HepG2 (cell line): Measurements from ENCODE around the gene RELL1. TPM values are rescaled to one million over a fixed set of nuclear protein-coding genes. Genes with fewer than 3 reads are reported as not detected.

Experiments used
- ATAC-seq: fragments of 200-7000 bp; cut with Tn5 transposase; 3 replicates; pipeline ENCODE4 v1.9.1; 2020; ENCODE audit warnings: mild to moderate bottlenecking, moderate library complexity
- BruUV-seq: library from RNA; stranded (reverse); fragments of 400-500 nt; replicated peaks from 2 replicates; lab custom pipeline; 2021; lab: Mats Ljungman, UMichigan
- CTCF ChIA-PET: fragments of 300-600 bp; formaldehyde crosslinking; extraction: SDS; loops from one replicate; lab custom pipeline; 2021; ENCODE audit warnings: low total read pairs, inconsistent platforms, low intra/inter-chr PET ratio; lab: Yijun Ruan, JAX
- POLR2A ChIA-PET: fragments of 350-600 bp; sonication (Branson Sonifier 250); formaldehyde crosslinking; loops from one replicate; lab custom pipeline; 2020; ENCODE audit warnings: antibody characterized with exemption, inconsistent platforms; lab: Yijun Ruan, JAX
- DNase-seq: peaks from one replicate; pipeline ENCODE4 v3.0.0-alpha.2; 2015; ENCODE audit warnings: low spot score
- FAIRE-seq: peaks from 3 replicates; lab custom pipeline; 2011; peaks lifted over from hg19 to GRCh38; lab: Jason Lieb, UNC
- H2AFZ ChIP-seq: one replicate; pipeline ENCODE4 v1.6.1; 2011; ENCODE audit warnings: low read length, inconsistent platforms
- H3K27ac ChIP-seq: fragments of 300-600 bp; 3 replicates; pipeline ENCODE4 v1.8.0; 2011; ENCODE audit warnings: mixed run types, mild to moderate bottlenecking, mixed read lengths, low read length, inconsistent platforms; ENCODE audit not compliant: insufficient read depth; ENCODE audit errors: extremely low read length
- H3K27me3 ChIP-seq, 2 experiments: fragments of 200-600 bp in 1 of 2; 2 replicates in 1 of 2; 3 replicates in 1 of 2; pipeline versions ENCODE4 v1.6.0 to v1.8.0; 2011; ENCODE audit warnings: low read length in 2 of 2, mild to moderate bottlenecking in 2 of 2, moderate library complexity in 2 of 2, inconsistent platforms in 1 of 2; ENCODE audit not compliant: insufficient read depth in 2 of 2, control insufficient read depth in 1 of 2
- H3K36me3 ChIP-seq, 2 experiments: fragments of 200-600 bp in 1 of 2; replicated peaks in 1 of 2; 2 replicates in 1 of 2; 3 replicates in 1 of 2; pipeline versions ENCODE4 v1.5.1 to v1.8.0; 2011; ENCODE audit warnings: low read length in 2 of 2, inconsistent platforms in 1 of 2; ENCODE audit not compliant: insufficient read depth in 2 of 2, control insufficient read depth in 1 of 2
- H3K4me1 ChIP-seq: 2 replicates; pipeline ENCODE4 v1.5.1; 2012; ENCODE audit warnings: low read length, inconsistent platforms; ENCODE audit not compliant: insufficient read depth
- H3K4me2 ChIP-seq: 2 replicates; pipeline ENCODE4 v1.6.0; 2011; ENCODE audit warnings: low read depth, low read length, inconsistent platforms
- H3K4me3 ChIP-seq, 3 experiments: fragments of 200-600 bp in 1 of 3; sonication (generic), shearing (Covaris generic) in 1 of 3; replicated peaks in 1 of 3; 2 replicates each; pipeline ENCODE4 v1.5.1; 2011 to 2016; ENCODE audit warnings: low read length in 3 of 3, inconsistent platforms in 2 of 3, low read depth in 2 of 3, mild to moderate bottlenecking in 2 of 3, control low read depth in 1 of 3, mixed read lengths in 1 of 3; ENCODE audit not compliant: insufficient read depth in 1 of 3
- H3K79me2 ChIP-seq: one replicate; pipeline ENCODE4 v1.6.1; 2011; ENCODE audit warnings: low read length, inconsistent platforms; ENCODE audit not compliant: insufficient read depth
- H3K9ac ChIP-seq: 2 replicates; pipeline ENCODE4 v1.6.0; 2011; ENCODE audit warnings: mild to moderate bottlenecking, low read depth, low read length, inconsistent platforms; ENCODE audit not compliant: insufficient read depth
- H3K9me3 ChIP-seq: 2 replicates; pipeline ENCODE4 v1.5.1; 2012; ENCODE audit warnings: mild to moderate bottlenecking, low read length
- H4K20me1 ChIP-seq: 2 replicates; pipeline ENCODE4 v1.6.0; 2011; ENCODE audit warnings: inconsistent platforms, mild to moderate bottlenecking, low read length, moderate library complexity; ENCODE audit not compliant: insufficient read depth
- GATAD2A ChIP-seq: IDR thresholded peaks from 2 replicates; pipeline ENCODE4 v1.6.1; 2016
- RBM39 ChIP-seq: fragments of 200-400 bp; formaldehyde crosslinking; IDR thresholded peaks from one replicate; pipeline ENCODE4 v1.6.1; 2018; ENCODE audit warnings: antibody characterized with exemption, mild to moderate bottlenecking, low read depth, low read length; ENCODE audit not compliant: poor library complexity, severe bottlenecking
- TARDBP ChIP-seq: sonication (generic); formaldehyde crosslinking; IDR thresholded peaks from 2 replicates; pipeline ENCODE4 v1.8.0; 2022; ENCODE audit warnings: mild to moderate bottlenecking, missing genetic modification reagents
- ZBTB1 ChIP-seq: sonication (generic); formaldehyde crosslinking; IDR thresholded peaks from 2 replicates; pipeline ENCODE4 v1.4.0; 2020; ENCODE audit warnings: missing genetic modification reagents, borderline replicate concordance
- ZNF17 ChIP-seq: sonication (generic); formaldehyde crosslinking; IDR thresholded peaks from 2 replicates; pipeline ENCODE4 v1.5.0; 2020; ENCODE audit warnings: mild to moderate bottlenecking, missing genetic modification reagents
- ZNF558 ChIP-seq: sonication (generic); formaldehyde crosslinking; IDR thresholded peaks from 2 replicates; pipeline ENCODE4 v1.9.0; 2022; ENCODE audit warnings: mild to moderate bottlenecking, missing genetic modification reagents, borderline replicate concordance
- ZNF629 ChIP-seq: sonication (generic); formaldehyde crosslinking; conservative IDR thresholded peaks from 2 replicates; pipeline ENCODE4 v1.5.0; 2020; ENCODE audit warnings: missing genetic modification reagents
- ZNF720 ChIP-seq: sonication (generic); formaldehyde crosslinking; IDR thresholded peaks from 2 replicates; pipeline ENCODE4 v1.4.0; 2020; ENCODE audit warnings: missing genetic modification reagents
- ZNF83 ChIP-seq: sonication (generic); formaldehyde crosslinking; IDR thresholded peaks from 2 replicates; pipeline ENCODE4 v1.4.0; 2020; ENCODE audit warnings: missing genetic modification reagents, mild to moderate bottlenecking, borderline replicate concordance
- WGBS: methylation state at CpG from one replicate; pipeline ENCODE4 v1.1.6; 2017; ENCODE audit warnings: low lambda C conversion rate; 5-methylcytosine and 5-hydroxymethylcytosine counted together
- in situ Hi-C: cut with HindIII; loops from 2 replicates; pipeline ENCODE4 v1.10.0; 2017; ENCODE audit warnings: low pct_unique_long_range_greater_than_20kb; ENCODE audit not compliant: extremely low pct_ligation_motif_present
- intact Hi-C: fragments of 100-400 bp; cut with micrococcal nuclease; formaldehyde crosslinking; loops from one replicate; pipeline ENCODE4 v1.10.0; 2022; ENCODE audit not compliant: unreplicated experiment
- polyA plus RNA-seq, 8 experiments: library from polyadenylated mRNA; depleted of rRNA in 3 of 8; stranded (reverse) in 7 of 8; unstranded in 1 of 8; fragments of >200 nt; fragmentation: Illumina TruSeq in 4 of 8; extraction: Trizol in 4 of 8; gene quantifications; 2 replicates each; pipeline versions ENCODE4 v1.2.1 to v1.2.3, GENCODE V29; 2011 to 2016; ENCODE audit warnings: low read depth in 4 of 8, missing spikeins in 1 of 8, mixed read lengths in 1 of 8; ENCODE audit not compliant: insufficient read depth in 1 of 8
- total RNA-seq, 5 experiments: library from RNA; depleted of rRNA; stranded (reverse); fragments of >200 nt; fragmentation: Illumina TruSeq; extraction: Trizol; gene quantifications; 2 replicates each; pipeline ENCODE4 v1.2.3, GENCODE V29; 2016; ENCODE audit warnings: low read depth in 1 of 5
- TF ChIP-seq, protein P1 (sequence below): sonication (generic); formaldehyde crosslinking; IDR thresholded peaks from 2 replicates; pipeline ENCODE4 v1.5.0; 2020; ENCODE audit warnings: mild to moderate bottlenecking, low read depth, missing genetic modification reagents, borderline replicate concordance
- TF ChIP-seq, protein P2 (sequence below), 2 experiments: fragments of 450-650 bp in 1 of 2; sonication (generic) in 1 of 2; formaldehyde crosslinking in 1 of 2; IDR thresholded peaks; 2 replicates each; pipeline versions ENCODE4 v1.6.1 to v1.8.0; 2016 to 2022; ENCODE audit warnings: antibody characterized with exemption in 1 of 2, mild to moderate bottlenecking in 1 of 2, missing genetic modification reagents in 1 of 2
- TF ChIP-seq, protein P3 (sequence below), 2 experiments: fragments of 450-650 bp in 1 of 2; sonication (generic) in 1 of 2; formaldehyde crosslinking; IDR thresholded peaks; 2 replicates each; pipeline versions ENCODE4 v1.5.0 to v1.8.0; 2020 to 2022; ENCODE audit warnings: mild to moderate bottlenecking in 1 of 2, missing genetic modification reagents in 1 of 2

Gene RELL1
- total and polyA plus RNA-seq, 2 of the 13 experiments (the other 11 are each of a cell fraction or from before 2014, with no cell fraction given): 8.4 to 58.4 TPM

DNA sequence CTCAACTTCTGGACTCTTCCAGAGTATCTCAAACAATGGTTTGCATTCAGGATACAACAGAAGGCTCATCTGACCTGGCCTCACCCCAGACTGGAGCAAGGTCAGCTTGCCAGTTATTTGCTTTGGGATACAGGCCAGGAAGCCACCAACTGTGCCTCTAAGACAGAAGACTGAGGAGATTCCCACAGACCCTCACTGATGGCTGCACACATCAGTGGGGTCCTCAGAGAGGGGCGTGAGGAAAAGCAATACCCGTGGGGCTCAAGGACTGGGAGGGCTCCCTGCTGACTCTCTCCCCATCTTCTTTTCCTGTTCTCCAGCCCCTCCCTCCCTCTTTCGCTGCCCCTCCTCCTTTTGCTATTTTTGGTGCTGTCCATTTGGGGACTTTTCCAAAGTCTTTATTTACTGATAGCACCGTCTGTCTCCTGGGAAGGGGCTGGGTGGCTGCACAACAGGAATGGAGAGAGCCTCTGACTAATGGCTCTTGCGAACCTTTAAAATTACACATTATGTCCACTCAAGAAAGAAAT lies 23.2 kb downstream of the RELL1 start (continued):
- TF ChIP-seq, protein P1, sequence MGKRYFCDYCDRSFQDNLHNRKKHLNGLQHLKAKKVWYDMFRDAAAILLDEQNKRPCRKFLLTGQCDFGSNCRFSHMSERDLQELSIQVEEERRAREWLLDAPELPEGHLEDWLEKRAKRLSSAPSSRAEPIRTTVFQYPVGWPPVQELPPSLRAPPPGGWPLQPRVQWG (CRISPR knock-in tag): no peak

DNA sequence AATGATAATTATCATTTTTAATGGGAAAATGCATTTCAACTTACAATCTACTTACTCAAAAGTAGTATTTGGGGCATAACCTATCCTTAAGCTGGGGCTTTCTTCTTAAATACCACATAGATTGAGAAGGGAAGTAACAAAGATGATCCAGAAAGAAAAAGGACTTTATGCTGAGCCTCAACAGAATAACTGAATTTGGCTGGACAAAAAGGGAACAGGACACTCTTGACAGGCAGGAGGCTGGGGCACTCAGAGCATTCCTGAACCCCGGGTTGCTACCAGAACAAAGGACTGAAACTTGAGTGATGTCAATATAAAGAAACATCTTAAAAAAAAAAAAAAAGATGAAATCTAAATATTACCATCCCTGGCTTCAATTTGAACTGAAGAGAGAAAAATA lies 23.9 kb downstream of the RELL1 start:
- peak; percentile 22 for ATAC-seq
- in situ Hi-C loops: no loop called here
- TF ChIP-seq ZNF629 (CRISPR knock-in tag) (no peak), TARDBP (CRISPR knock-in tag) (no peak), GATAD2A (CRISPR knock-in tag) (no peak), ZNF558 (CRISPR knock-in tag) (no peak), ZNF17 (CRISPR knock-in tag) (no peak), ZBTB1 (CRISPR knock-in tag) (no peak), ZNF720 (CRISPR knock-in tag) (no peak), ZNF83 (no peak), RBM39 (no peak)
- TF ChIP-seq, protein P2, sequence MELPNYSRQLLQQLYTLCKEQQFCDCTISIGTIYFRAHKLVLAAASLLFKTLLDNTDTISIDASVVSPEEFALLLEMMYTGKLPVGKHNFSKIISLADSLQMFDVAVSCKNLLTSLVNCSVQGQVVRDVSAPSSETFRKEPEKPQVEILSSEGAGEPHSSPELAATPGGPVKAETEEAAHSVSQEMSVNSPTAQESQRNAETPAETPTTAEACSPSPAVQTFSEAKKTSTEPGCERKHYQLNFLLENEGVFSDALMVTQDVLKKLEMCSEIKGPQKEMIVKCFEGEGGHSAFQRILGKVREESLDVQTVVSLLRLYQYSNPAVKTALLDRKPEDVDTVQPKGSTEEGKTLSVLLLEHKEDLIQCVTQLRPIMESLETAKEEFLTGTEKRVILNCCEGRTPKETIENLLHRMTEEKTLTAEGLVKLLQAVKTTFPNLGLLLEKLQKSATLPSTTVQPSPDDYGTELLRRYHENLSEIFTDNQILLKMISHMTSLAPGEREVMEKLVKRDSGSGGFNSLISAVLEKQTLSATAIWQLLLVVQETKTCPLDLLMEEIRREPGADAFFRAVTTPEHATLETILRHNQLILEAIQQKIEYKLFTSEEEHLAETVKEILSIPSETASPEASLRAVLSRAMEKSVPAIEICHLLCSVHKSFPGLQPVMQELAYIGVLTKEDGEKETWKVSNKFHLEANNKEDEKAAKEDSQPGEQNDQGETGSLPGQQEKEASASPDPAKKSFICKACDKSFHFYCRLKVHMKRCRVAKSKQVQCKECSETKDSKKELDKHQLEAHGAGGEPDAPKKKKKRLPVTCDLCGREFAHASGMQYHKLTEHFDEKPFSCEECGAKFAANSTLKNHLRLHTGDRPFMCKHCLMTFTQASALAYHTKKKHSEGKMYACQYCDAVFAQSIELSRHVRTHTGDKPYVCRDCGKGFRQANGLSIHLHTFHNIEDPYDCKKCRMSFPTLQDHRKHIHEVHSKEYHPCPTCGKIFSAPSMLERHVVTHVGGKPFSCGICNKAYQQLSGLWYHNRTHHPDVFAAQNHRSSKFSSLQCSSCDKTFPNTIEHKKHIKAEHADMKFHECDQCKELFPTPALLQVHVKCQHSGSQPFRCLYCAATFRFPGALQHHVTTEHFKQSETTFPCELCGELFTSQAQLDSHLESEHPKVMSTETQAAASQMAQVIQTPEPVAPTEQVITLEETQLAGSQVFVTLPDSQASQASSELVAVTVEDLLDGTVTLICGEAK (IDR thresholded peaks at IDR 0.05): no peak
- TF ChIP-seq, protein P2 (CRISPR knock-in tag; IDR thresholded peaks at IDR 0.05): no peak
- TF ChIP-seq, protein P3, sequence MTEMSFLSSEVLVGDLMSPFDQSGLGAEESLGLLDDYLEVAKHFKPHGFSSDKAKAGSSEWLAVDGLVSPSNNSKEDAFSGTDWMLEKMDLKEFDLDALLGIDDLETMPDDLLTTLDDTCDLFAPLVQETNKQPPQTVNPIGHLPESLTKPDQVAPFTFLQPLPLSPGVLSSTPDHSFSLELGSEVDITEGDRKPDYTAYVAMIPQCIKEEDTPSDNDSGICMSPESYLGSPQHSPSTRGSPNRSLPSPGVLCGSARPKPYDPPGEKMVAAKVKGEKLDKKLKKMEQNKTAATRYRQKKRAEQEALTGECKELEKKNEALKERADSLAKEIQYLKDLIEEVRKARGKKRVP (CRISPR knock-in tag; IDR thresholded peaks at IDR 0.05): no peak

More for the DNA sequence above, 23.9 kb downstream of the RELL1 start:
- Histone ChIP-seq H3K27me3 (no peaks in the 10 kb centered on the region), H3K36me3 (peaks cover 0 to 3% of the 10 kb centered on the region in 2 experiments; a peak in 2 of 5 replicates), H3K4me1 (peaks cover 97% of the 10 kb centered on the region), H3K9me3 (no peaks in the 10 kb centered on the region), H3K4me2 (peak overlapping the region; percentile 84), H3K27ac (peak overlapping the region; percentile 83), H3K4me3 (no peak overlapping the region), H2AFZ (no peak overlapping the region), H3K9ac (0 out of 2 replicates have a peak overlapping the region, but pooled peaks have one; percentile 3), H4K20me1 (no peaks in the 10 kb centered on the region; the same call in 1 of the 2 replicates), H3K79me2 (peaks cover 64% of the 10 kb centered on the region)
- BruUV-seq: TSS peak; percentile 43
- ChIA-PET CTCF (no interaction called here), POLR2A (interaction anchor here (1.0 to 4.0 kb wide), 5 partner anchors 10 to 67 kb away, joined by 3 to 28 read pairs (median 4); partner anchors contain the start of gene RELL1)
- intact Hi-C loops: loop anchor here (1.0 to 2.0 kb wide), 2 partner anchors 14 to 21 kb away; no protein-coding TSS in a partner anchor
- WGBS: 6% methylated on average over 1 of the region's 1 CpG
- DNase-seq (no peak), FAIRE-seq (no peak)
